Hematopoietic multipotent progenitor cell treated with erythropoietin and hydrocortisone succinate and interleukin-3 and kit ligand, for 15 days (in vitro differentiated cells): ENCODE measurements around the gene KHDRBS1.
"Not testable (repeated sequence)": the region's sequence is repeated elsewhere in the genome, so short reads cannot be mapped to it uniquely, and the experiment has no call there.

Experiments
- DNase-seq: peaks from one replicate; pipeline ENCODE4 v3.0.0-alpha.2; 2015; ENCODE audit warnings: low spot score

KHDRBS1 gene

DNA sequence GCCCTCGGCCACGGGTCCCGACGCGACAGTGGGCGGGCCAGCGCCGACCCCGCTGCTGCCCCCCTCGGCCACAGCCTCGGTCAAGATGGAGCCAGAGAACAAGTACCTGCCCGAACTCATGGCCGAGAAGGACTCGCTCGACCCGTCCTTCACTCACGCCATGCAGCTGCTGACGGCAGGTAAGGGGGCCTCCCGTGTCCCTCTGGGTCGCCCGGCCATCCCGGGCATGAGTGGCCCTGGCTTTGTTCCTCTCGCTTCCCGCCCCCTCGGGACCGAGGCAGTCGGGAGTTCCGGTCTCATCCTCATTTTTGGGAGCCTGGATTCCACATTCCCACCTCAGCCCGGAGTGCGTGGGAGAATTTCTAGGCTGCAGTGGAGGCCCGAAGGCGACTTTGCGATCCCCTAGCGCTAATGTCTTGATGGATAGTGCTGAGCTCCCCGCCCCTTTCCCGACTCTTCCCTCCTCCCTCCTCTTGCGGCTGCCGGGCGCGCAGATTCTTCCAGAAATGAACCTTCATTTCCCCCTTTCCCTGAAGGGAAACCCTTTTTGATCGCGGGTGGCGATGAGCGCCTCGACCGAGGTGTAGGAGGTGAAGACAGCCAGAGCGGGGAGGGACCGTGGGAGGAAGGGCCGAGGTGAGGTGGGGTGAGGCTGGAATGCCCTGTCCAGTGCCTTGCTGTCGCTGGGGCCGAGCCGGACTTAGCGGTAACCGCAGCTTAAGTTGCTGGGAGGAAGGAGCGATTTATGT is 705 bp downstream of the KHDRBS1 start:
- DNase-seq, result peak; percentile 25

DNA sequence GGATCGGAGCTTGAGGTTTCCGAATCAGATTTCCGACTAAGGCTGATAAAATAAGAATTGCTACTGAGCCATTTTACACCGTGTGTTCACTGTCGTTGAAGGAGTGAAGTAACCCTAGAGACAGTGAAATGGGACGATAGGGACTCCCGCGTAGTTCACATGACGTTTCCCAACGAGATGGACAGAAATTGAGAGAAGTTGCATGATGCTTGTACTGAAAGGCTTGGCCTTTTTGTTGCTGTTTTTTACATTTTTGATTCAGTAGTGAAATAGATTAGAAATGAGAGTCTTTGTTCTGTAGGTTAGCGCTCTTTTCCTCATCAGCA is 1.2 kb downstream of the KHDRBS1 start:
- DNase-seq, result peak; percentile 21

DNA sequence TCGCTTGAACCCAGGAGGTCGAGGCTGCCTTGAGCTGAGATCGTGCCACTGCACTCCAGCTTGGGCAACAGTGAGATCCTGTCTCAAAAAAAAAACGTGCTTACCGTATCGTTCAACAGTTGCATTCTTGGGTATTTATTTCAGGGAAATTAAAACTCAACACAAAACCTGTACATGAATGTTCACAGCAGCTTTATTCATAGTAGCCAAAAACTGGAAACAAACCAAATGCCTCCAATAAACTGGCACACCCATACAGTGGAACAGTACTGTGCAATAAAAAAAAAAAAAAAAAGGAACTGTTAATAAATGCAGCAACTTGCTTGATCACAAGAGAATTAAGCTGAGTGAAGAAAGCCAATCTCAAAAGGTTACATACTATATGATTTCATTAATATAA is 6.7 kb downstream of the KHDRBS1 start:
- DNase-seq, result no peak

DNA sequence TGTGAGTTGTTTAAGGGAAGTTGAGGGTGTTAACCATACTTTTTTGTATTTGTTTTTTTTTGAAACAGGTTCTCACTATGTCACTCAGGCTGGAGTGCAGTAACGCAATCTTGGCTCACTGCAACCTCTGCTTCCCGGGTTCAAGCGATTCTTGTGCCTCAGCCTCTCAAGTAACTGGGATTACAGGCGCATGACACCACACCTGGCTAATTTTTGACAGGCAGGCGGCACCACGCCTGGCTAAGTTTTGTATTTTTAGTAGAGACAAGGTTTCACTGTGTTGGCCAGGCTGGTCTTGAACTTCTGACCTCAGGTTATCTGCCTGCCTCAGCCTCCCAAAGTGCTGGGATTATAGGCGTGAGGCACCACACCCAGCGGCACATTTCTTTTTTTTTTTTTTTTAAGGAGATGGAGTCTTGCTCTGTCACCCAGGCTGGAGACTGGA is 7.9 kb downstream of the KHDRBS1 start:
- not testable (repeated sequence) for DNase-seq

DNA sequence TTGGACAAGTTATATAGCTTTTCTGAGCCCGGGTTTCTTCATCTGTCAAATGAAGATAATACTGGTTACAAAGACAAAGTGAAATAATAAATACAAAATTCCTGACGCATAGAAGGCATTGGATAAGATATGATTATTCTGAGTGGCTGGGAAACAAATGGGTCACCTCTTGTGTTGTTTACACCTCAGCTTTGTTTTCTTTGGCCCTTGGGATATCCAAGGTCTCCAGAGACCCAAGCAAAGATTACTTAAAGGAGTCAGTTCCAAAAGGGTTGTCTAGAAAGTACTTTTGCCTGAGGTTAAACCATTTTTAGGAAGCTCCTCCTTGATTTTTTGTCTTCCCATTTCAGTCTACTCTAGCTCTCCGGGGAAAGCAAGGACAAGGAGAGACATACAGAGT is 9.7 kb downstream of the KHDRBS1 start:
- no peak for DNase-seq

DNA sequence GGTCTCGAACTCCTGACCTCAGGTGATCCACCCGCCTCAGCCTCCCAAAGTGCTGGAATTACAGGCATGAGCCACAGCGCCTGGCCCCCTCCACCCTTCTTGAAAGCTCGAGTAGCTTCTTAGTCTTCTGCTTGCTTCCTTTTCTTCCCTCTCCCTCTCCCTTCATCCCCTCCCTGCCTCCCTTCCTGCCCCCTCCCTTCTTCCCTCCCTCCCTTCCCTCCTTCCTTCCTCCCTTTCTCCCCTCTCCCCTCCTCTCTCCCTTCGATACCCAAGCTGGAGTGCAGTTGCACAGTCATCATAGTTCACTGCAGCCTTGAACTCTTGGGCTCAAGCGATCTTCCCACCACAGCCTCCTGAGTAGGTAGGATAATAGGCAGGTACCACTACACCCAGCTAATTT is 11.8 kb downstream of the KHDRBS1 start:
- DNase-seq, result no peak

DNA sequence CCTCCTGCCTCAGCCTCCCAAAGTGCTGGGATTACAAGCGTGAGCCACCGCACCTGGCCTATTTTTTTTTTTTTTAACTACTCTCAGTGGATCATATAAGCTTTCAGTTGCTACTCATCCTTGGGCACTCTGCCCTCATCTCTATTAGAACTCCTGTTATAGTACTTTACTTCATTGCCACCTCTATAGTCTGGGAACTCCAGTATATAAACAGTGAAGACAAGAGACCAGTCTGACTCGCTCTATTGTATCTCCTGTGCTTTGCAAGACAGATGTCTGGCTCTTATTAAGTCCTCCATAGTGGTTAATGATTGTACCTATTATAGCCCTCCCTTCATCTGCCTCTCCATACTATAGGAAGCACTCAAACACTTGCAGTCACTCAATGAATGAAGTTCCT is 15.1 kb downstream of the KHDRBS1 start:
- DNase-seq, result no peak

DNA sequence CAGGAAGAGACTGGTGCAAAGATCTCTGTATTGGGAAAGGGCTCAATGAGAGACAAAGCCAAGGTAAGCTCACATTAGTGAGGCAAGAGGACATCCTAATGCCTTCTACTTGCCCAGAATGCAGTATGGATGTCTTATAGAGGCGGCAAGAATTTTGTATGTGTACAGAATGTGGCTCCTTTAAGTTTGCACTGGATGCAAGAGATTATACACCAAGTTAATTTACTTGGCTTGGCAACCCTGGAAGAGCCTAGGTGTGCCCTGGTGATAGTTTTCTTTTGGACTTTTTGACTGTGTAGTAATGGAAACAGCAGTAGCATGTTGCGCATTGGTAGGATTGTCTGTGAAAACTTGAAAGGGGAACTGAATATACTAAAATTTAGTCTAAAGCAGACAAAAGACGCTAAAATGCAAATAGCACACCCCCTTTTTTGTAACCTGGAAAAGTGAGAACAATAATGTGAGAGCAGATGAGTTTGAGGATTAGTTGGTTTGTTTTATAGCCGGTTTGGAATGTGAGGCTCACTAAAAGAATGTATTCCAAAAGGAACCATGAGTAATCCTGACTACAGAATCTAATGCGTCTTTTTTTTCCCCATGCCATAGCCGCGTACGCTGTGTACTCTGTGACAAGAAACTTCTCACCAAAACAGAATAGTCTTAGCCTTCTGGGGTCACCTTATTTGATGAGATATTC is 18.1 kb downstream of the KHDRBS1 start:
- no peak for DNase-seq

DNA sequence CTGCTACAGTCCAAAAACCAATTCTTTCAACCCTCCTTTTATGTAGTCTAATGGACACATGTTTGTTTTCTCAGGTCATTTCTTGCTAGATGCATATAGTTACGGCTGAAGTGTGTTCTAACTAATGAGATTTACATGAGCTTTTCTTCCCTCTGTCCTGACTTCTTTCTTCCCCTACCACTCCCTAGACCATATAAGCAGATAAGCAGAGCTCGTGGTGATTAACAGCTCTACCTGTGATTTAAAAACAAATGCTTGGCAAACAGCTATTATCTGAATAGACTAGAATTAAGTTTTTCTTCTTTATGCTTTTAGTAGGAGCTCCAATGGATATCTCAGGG is 18.6 kb downstream of the KHDRBS1 start:
- no peak for DNase-seq

DNA sequence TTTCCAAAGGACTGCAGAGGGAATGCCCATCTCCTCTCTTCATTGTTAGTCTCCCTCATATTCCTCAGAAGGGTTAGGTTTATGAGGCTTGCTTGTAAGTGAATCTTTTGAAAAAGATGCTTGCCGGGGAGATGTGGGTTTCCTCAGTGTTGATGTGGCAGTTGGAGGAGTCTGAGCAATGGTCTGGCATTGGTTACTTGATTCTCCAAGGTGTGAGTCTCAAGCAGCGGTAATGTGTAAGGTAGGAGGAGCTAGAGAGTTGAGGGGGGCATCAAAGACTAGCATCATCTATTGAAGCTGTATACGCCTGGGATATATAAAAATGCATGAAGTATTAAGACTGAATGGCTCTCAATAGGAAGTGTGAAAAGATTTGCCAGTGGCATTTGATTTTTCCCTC is 21.5 kb downstream of the KHDRBS1 start:
- DNase-seq, result no peak

DNA sequence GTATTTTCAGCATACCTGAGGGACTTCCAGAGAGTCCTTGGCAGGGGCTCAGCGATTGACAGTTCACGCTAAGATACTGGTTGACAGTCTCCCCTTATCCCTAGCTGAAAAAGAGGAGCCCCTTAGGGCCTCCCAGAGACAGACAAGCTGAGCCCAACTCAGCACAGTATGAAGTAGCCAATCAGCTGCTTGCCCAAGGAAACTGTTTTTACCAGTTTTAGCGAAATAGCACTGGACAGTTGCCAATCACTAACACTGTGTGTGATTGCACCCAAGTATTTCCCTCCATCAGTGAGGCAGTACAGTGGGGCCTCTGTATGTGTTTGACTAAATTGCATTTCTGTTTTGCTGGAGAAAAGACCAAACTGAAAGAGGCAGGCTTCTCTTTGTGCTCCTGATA is 27.0 kb downstream of the KHDRBS1 start:
- DNase-seq, result no peak

DNA sequence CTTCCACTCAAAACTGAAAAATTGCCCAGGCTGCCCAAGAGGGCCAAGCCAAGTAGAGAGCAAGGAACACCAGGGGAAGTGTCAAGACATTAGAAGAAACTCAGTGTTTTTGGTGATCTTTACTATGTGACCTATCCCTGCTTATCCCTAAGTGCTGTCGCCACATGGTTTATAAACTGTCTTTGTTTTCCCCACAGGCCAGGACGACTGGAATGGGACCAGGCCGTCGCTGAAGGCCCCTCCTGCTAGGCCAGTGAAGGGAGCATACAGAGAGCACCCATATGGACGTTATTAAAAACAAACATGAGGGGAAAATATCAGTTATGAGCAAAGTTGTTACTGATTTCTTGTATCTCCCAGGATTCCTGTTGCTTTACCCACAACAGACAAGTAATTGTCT is 28.7 kb downstream of the KHDRBS1 start:
- no peak for DNase-seq

DNA sequence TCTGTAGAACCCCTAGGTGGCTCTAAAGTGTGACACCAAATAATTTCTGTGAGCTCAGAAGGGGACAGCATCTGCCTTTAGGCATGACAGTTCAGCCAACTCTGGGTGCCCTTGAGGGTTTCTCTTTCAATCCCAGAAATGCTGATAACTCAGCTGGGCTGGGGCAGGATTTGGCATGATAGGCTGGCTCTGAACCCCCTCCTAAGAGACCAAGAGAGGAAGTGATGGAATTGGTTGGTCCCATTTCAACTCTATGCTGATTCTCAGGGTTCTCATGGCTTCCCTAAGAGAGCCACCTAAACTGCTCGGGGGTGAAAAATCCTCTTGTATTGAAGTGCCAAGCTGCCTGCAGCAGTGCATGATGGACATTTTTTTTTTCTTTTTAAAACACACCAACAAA is 30.6 kb downstream of the KHDRBS1 start:
- DNase-seq, result no peak

DNA sequence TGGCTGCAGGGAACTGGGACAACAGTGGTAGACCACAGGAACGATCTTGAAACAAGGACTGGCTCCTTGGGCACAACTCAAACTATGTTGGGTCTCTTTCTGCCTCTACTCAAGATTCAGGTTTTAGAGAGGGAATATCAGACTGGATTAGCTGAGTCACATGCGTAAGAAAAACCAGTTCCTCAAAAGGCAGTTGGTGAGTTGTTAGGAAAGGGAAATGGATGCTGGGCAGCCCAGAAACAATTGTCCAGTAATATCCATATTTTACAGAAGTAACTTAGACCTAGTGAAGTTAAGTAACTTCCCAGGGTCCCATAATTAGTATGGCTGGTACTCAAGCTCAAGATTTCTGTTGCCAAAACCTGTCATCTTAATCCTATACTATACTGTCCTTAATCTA is 32.1 kb downstream of the KHDRBS1 start:
- no peak for DNase-seq

DNA sequence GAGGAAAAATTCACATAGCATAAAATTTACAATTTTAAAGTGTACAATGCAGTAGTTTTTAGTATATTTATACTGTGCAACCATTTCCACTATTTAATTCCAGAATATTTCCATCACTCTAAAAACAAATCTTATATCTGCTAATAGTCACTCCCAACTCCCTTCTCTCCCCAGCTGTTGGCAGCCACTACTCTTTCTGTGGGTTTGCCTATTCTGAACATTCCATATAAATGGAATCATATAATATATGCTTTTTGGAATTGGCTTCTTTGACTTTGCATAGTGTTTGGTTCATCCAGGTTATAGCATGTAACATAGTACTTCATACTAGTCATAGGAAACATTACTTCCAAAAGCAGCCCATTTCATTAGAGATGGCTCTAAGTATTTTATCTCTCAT is 34.0 kb downstream of the KHDRBS1 start:
- DNase-seq, result no peak

DNA sequence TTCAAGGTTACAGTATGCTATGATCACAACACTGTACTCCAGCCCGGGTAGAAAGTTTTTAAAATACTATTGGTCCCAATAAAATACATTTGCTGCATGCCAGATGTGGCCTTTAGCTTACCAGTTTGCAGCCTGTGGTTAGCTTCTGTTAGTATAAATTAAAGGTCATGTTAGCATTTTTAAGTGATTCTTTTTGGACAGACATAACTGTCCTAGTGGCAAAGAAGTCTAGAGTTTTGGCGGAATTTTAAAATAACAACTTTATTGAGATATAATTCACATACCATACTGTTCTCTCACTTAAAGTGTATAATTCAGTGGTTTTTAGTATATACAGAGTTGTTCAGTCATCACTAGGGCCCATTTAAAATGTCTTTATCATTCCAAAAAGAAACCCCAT is 34.8 kb downstream of the KHDRBS1 start:
- no peak for DNase-seq

DNA sequence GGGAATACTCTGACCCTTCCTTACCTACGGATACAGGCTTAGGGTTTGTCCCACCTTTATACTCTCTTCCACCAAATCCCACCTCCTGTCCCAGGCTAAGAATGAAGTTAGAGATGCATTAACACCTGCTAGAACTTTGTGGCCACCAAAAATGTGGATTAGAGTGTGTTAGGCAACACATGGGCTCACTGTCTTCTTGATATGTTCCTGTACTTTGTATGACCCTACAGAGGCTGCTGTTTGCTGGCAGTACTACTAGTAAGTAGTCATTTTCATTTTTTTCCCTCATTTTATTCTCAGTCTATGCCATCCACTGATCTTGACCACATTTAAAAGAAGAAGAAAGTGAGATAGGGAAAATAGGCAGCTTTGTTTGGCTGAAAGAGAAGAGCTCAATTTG is 38.0 kb downstream of the KHDRBS1 start:
- DNase-seq, result no peak

DNA sequence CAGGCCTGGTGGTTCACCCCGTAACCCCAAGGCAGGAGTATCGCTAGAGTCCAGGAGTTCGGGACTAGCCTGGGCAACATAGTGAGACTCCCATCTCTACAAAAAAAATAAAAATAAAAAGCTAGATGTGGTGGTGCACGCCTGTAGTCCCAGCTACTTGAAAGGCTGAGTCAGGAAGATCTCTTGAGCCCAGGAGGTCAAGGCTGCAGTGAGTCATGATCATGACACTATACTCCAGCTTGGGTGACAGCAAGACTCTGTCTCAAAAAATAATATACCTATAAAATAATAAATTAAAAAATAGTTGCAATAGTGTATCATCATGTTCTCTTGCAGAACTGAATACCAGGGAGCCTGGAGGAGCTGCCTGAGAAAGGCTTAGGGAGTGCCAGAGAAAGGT is 39.2 kb downstream of the KHDRBS1 start:
- DNase-seq, result no peak

DNA sequence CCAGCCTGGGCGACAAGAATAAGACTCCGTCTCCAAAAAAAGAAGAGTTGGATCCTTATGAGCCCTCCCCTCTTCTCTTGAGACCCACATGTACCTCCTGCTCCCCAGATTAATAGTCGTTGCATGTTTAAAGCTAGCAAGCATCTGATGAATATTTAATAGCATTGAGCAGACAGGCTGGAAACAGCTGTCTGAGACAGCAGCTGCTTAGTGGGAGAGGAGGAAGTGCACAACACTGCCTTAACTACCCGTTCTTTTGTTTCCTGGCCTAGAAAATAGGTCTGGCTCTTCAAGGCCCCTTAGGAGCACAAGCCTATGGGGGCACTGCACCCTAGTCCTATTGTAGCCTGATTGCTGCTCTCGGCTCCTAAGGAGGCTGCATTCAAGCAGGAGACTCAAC is 41.7 kb downstream of the KHDRBS1 start:
- no peak for DNase-seq

DNA sequence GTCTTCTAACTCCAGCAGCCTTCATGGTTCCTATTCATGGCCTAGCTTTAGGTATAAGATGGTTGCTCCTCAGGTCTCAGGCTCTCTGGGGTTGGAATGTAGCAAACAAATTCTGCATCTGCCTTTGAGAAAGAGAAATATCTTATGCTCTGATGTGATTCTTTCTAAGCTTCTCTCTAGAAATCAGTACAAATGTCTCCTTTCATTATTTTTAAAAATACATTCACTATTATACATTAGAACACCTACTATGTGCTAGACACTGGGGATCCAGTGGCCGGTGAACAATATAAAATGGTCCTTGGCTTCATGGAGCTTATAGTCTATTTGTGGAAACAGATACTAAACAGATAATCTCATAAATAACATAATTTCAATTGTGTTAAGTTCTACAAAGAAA is 42.9 kb downstream of the KHDRBS1 start:
- DNase-seq, result no peak

DNA sequence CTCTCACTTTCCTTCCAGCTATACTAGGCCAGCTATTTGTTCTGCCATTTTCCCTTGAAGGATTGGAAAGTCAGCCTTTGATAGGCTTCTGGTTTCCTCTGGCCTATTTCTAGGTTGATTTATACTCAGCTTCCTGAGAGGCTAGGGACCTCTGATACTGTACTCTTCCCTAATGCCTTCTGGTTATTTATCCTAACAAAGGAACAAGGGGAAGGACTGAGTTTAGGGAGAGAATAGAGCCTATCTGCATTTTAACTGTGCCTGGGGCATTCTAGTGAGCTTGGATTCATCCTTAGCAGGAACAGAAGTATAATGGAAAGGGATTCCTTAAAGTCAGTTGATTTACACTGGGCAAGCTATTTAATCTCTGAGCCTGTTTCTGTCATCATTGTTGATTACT is 47.2 kb downstream of the KHDRBS1 start:
- DNase-seq, result no peak

DNA sequence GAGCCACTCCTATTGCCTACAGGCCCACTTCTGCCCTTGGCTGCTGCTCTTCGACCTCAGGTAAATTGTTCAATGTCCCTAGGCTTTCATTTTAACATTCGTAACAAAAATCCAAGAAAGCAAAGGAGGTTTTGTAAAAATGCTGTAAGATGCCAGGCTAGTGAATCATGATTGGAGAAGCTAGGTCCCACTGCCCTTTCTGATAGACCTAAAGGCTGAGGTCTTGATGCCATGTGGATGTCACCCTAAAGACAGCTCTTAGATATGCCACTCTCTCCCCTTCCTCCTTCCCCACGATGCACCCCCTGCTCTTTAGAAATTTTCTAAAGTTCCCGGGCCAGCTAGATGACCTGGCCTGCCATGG is 49.2 kb downstream of the KHDRBS1 start:
- DNase-seq, result no peak

DNA sequence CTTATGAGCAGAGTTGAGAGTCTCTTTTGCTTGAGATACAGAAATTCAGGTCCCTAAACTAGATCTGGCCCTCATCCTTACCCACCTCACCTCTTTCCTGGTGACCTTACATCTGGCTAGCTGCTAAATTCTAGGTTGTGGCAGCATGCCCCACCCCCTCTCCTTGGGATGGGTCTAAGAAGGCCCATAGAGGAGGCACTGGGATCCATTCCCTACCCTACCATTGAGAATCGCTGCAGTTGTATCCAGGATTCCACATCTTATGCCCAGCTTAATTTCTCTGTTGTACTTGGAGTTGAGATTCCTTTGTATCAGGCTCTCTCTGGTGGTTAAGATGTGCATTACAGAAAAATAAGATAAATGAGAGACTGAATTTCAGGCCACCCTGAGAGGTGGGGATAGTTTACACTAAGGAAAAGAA is 49.6 kb downstream of the KHDRBS1 start:
- peak; percentile 64 for DNase-seq
